GM19467 (cell line): ENCODE measurements around the gene ZDHHC19.
"Not testable (repeated sequence)": the region's sequence is repeated elsewhere in the genome, so short reads cannot be mapped to it uniquely, and the experiment has no call there.

Source experiments
- ATAC-seq: cut with Tn5 transposase; IDR thresholded peaks from one replicate; pipeline ENCODE4 v1.9.1; 2021; ENCODE audit warnings: mild to moderate bottlenecking, moderate library complexity; ENCODE audit not compliant: unreplicated experiment

The ZDHHC19 gene

GRCh38 chr3:196225763-196226364, 14.7 kb upstream of the ZDHHC19 start:
- ATAC-seq = no peak

GRCh38 chr3:196225086-196225485, 13.9 kb upstream of the ZDHHC19 start:
- no peak for ATAC-seq

- no peak for ATAC-seq
These were observed 11.8 kb upstream of the ZDHHC19 start for GRCh38 chr3:196222876-196223595.

- ATAC-seq = no peak
These were observed 9.8 kb upstream of the ZDHHC19 start for GRCh38 chr3:196220991-196221390.

- no peak for ATAC-seq
These were observed 9.4 kb upstream of the ZDHHC19 start for GRCh38 chr3:196220587-196220986.

- no peak for ATAC-seq
These were observed 8.7 kb upstream of the ZDHHC19 start for GRCh38 chr3:196219970-196220311.

- peak; percentile 56 for ATAC-seq
These were observed 8.2 kb upstream of the ZDHHC19 start for GRCh38 chr3:196219194-196219969.

- ATAC-seq = no peak
These were observed 7.0 kb upstream of the ZDHHC19 start for GRCh38 chr3:196218155-196218712.

- ATAC-seq = no peak
These were observed 6.3 kb upstream of the ZDHHC19 start for GRCh38 chr3:196217307-196218154.

- ATAC-seq = no peak
These were observed 5.5 kb upstream of the ZDHHC19 start for GRCh38 chr3:196216681-196217211.

GRCh38 chr3:196216089-196216564, 4.9 kb upstream of the ZDHHC19 start, which contains the start of gene SLC51A:
TSS of gene SLC51A (plus strand) at chr3:196216534. CDS start at chr3:196216713, 179 bp downstream.
- ATAC-seq = no peak

- no peak for ATAC-seq
These were observed 4.4 kb upstream of the ZDHHC19 start for GRCh38 chr3:196215493-196216020.

- no peak for ATAC-seq
These were observed 3.7 kb upstream of the ZDHHC19 start for GRCh38 chr3:196214783-196215441.

- not testable (repeated sequence) for ATAC-seq
These were observed 1.1 kb downstream of the ZDHHC19 start for GRCh38 chr3:196209944-196210672.

GRCh38 chr3:196208942-196209695, 2.1 kb downstream of the ZDHHC19 start:
- no peak for ATAC-seq

GRCh38 chr3:196207833-196208607, 3.2 kb downstream of the ZDHHC19 start:
- no peak for ATAC-seq

GRCh38 chr3:196207159-196207832, 3.9 kb downstream of the ZDHHC19 start:
- no peak for ATAC-seq
